Adrenal gland (tissue), 5 donors: ENCODE results near the gene ENAH.

Experiments
- CTCF ChIP-seq, 6 experiments: fragments of 450-650 bp in 4 of 6; fragments of 200-600 bp in 2 of 6; sonication (generic) in 1 of 6; IDR thresholded peaks; 1 replicate in 5 of 6; 2 replicates in 1 of 6; pipeline versions ENCODE4 v1.5.1 to v1.8.0; 2016 to 2021; ENCODE audit warnings: antibody characterized with exemption in 6 of 6, mild to moderate bottlenecking in 2 of 6, moderate library complexity in 1 of 6
- POLR2A ChIP-seq, 2 donors: fragments of 450-650 bp; IDR thresholded peaks; one replicate each; pipeline ENCODE4 v1.6.1; 2017; ENCODE audit warnings: antibody characterized with exemption in 2 of 2, mild to moderate bottlenecking in 2 of 2, moderate library complexity in 1 of 2
- donor health status: DM: no; HTN: no; CAD: no.

- TF ChIP-seq CTCF (IDR thresholded peaks at IDR 0.05) (no peak), POLR2A (IDR thresholded peaks at IDR 0.05) (no peak)
These were observed 166.9 kb downstream of the ENAH start for GRCh38 chr1:225485991-225486530.
